GM12875 (cell line): ENCODE measurements around the gene KRT78.
"Not testable (repeated sequence)": the region's sequence is repeated elsewhere in the genome, so short reads cannot be mapped to it uniquely, and the experiment has no call there.

Source experiments
- H3K4me3 ChIP-seq: one replicate; pipeline ENCODE4 v1.5.1; 2011; ENCODE audit warnings: low read depth, low read length, control low read depth
- CTCF ChIP-seq: IDR thresholded peaks from 2 replicates; pipeline ENCODE4 v1.5.1; 2011; ENCODE audit warnings: low read depth, mild to moderate bottlenecking, control low read depth, inconsistent platforms, low read length, moderate library complexity, borderline replicate concordance; ENCODE audit not compliant: insufficient read depth

The KRT78 gene

DNA sequence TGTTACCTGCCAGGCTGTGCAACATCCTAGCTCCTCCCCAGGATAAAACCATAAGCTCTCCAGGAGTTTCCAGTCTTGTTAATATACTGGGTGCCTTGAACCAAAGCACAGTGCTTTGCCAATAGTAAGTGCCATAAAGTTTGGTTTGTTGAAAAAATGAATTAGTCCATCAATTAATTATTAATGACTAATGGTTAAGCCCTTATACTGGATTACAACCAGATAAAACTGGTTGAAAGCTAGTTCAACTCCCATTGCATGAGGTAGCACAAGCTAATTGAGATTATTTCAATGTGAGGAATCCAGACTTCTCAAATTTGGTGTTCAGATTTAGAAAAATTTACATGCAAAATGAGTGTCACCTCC is 51.3 kb downstream of the KRT78 start:
- no peak for TF ChIP-seq CTCF
- no peak overlapping the region for H3K4me3 ChIP-seq

- H3K4me3 ChIP-seq: no peak overlapping the region
- no peak for TF ChIP-seq CTCF
These were observed 51.8 kb downstream of the KRT78 start for GRCh38 chr12:52796839-52797528.

DNA sequence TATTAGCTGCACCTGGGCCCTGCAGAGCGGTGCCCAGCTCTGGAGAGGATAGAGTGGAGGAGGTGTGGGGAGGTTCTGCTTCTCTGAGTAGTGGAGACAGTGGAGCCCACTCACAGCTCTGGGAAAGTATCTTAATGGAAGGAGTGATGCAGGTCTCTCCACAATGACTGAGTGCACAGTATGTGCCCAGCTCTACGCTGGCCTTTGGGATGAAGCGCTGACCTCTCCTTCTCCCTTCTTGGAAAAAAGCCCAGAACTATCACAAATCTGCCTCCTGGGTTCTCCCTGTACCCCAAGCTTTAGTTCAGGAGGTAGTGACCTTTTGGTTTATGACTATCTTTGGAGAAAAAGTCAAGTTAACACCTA is 52.4 kb downstream of the KRT78 start:
- no peak for TF ChIP-seq CTCF

DNA sequence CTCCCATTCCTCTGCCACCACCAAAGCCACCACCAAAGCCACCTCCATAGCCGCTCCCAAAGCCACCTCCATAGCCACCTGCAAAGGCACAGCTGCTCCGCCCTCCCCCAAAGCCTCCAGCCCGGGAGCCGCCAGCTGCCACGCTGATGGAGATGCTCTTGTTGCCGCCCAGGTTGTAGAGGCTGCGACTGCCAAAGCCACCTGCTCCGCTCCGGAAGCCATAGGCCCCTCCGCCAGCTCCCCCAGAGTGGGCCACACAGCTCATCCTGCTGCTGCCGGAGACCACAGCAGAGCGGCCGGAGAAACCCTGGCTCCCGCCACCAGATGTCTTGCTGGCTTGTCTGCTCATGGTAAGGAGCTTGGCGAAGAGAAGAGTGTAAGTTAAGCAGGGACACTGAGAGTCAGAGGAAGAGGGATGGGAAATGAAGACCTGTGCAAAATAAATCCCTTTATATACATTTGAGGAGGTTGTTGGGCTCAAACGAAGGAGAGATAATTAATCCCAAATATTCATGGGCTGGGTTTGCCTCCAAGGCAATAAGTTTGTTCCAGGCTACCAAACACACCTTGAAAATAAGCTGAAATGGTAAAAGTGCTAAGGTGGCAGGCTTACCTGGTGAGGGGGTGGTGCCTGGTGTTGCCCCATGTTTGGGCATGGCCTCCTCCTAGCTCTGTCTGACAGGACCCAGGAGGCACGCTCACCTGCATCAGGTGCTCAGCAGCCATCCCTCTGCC is 52.9 kb downstream of the KRT78 start, which contains the start of gene KRT3:
Gene KRT3, minus strand, starts transcription at position 424 of the 735 bp plus-strand sequence. Its CDS starts 75 bp downstream, at position 349.
- no peak for TF ChIP-seq CTCF
- H3K4me3 ChIP-seq: no peak within 1 kb of the TSS

More for the DNA sequence above, 52.4 kb downstream of the KRT78 start:
- no peak overlapping the region for H3K4me3 ChIP-seq

DNA sequence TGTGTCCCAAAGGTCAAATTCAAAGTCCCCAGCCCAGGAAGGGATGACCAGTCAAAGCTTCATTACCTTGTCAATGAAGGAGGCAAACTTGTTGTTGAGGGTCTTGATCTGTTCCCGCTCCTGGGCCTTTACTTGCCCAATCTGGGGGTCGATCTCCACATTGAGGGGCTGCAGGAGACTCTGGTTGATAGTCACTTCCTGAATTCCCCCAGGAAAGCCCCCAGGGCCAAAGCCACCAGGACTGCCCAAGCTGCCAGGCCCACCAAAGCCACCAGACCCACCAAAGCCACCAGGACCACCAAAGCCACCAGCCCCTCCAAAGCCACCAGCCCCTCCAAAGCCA is 53.5 kb downstream of the KRT78 start:
- H3K4me3 ChIP-seq: not testable (repeated sequence)

DNA sequence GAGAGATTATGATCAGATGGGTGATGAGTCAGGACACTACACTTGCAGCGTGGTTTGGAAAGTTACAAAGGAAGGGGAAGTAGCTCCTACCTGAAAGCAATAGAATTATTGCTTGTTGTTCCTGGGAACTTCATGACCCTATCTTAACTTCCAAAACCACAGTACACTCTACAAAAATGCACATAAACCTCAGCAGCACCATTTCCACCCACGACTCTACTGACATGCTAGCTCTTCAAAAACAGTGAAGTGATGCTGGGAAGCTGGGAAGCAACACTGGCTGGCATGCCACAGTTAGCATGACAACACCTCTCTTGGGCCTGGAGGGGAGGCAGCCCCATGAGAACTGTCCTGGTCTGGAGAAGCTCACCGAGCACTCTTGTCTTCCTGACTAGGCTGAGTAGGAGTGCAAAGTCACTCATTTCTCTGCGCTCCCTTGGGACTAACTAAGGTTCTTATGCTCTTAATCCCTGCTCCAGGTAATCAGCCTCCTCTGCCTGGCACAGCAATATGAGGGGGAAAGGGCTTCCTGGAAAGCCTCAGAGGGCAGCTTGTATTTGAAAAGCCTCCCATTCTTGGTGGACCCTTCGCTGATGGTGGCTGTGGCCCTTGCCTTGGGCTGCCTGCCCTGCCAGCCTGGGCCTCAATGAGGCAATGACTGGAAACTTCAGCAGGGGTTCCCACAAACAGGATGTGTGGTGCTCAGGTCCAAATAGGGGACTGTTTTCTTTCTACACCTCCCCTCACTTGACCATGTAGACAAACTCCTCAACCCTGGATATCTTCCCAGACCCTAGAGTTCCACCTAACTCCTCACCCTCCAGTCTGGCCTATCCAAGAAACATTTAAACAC is 54.1 kb downstream of the KRT78 start:
- no peak overlapping the region for H3K4me3 ChIP-seq
- TF ChIP-seq CTCF: no peak

DNA sequence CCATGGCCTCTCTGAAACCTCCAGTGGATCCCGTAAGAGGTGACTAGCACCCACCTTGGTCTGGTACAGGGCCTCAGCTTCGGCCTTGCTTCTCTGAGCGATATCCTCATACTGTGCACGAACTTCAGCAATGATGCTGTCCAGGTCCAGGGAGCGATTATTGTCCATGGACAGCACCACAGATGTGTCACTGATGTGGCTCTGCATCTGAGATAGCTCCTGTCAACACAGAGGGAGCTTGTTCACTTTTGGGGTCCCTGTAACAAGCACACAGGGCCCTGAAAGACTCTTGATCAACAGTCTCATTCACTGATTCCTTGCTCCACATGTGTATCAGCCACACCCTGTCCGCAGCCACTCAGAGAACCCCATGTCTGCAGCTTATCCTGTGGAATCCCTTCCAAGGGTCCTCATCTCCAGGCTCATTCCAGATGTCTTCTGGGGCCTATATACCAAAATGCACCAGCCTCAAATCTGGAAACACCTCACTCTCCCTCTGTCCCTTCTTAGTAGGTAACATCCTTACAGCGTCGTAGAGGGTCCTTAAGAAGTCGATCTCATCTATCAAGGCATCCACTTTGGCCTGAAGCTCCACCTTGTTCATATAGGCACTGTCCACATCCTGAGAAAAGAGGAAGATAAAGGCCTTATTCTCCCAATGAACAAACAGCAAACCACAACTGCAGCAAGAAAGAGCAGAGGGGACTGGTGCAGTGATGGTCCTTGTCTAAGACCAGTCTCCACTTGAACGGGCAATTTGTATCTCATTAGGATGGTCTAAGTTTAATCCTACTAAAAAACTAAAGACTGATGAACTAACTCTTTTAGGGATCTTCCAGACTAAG is 56.4 kb downstream of the KRT78 start:
- H3K4me3 ChIP-seq: no peak overlapping the region
- no peak for TF ChIP-seq CTCF
